Neural cell (in vitro differentiated cells): ENCODE measurements around the gene CDC6.

Experiments
- CTCF ChIP-seq: fragments of 450-650 bp; IDR thresholded peaks from 2 replicates; pipeline ENCODE4 v1.5.1; 2014; ENCODE audit warnings: antibody characterized with exemption, mild to moderate bottlenecking, moderate library complexity; ENCODE audit not compliant: poor library complexity, severe bottlenecking
- EP300 ChIP-seq: fragments of 450-650 bp; conservative IDR thresholded peaks from 2 replicates; pipeline ENCODE4 v1.6.1; 2014; ENCODE audit warnings: antibody characterized with exemption, mild to moderate bottlenecking, moderate library complexity; ENCODE audit not compliant: poor library complexity, severe bottlenecking
- EZH2 ChIP-seq: fragments of 200-600, 300-800 bp; shearing (Covaris generic), sonication (generic); IDR thresholded peaks from 2 replicates; pipeline ENCODE4 v1.6.1; 2014; ENCODE audit warnings: antibody characterized with exemption, low read length, borderline replicate concordance, mild to moderate bottlenecking; ENCODE audit not compliant: insufficient read depth, poor library complexity, severe bottlenecking
- POLR2AphosphoS5 ChIP-seq: IDR thresholded peaks from 2 replicates; pipeline ENCODE4 v1.6.1; 2012
- RAD21 ChIP-seq: fragments of 450-650 bp; conservative IDR thresholded peaks from 2 replicates; pipeline ENCODE4 v1.6.1; 2014; ENCODE audit warnings: antibody characterized with exemption, mild to moderate bottlenecking, moderate library complexity
- REST ChIP-seq: IDR thresholded peaks from 2 replicates; pipeline ENCODE4 v1.6.1; 2012; ENCODE audit warnings: borderline replicate concordance
- SMC3 ChIP-seq: fragments of 450-650 bp; conservative IDR thresholded peaks from 2 replicates; pipeline ENCODE4 v1.6.1; 2014; ENCODE audit warnings: antibody characterized with exemption, mild to moderate bottlenecking, moderate library complexity; ENCODE audit not compliant: poor library complexity
- TAF1 ChIP-seq: IDR thresholded peaks from 2 replicates; pipeline ENCODE4 v1.6.1; 2012; ENCODE audit warnings: low read depth

GRCh38 chr17:40241252-40241834 is 46.3 kb upstream of the CDC6 start:
- TF ChIP-seq EP300 (no peak), CTCF (no peak), EZH2 (no peak), REST (no peak), POLR2AphosphoS5 (no peak), SMC3 (no peak), TAF1 (no peak), RAD21 (no peak)
